CD4-positive, alpha-beta T cell (primary cell): Measurements from ENCODE around the gene IFT57. TPM values are rescaled to one million over a fixed set of nuclear protein-coding genes. Genes with fewer than 3 reads are reported as not detected.
"Not testable (repeated sequence)": the region's sequence is repeated elsewhere in the genome, so short reads cannot be mapped to it uniquely, and the experiment has no call there.

Experiments used
- ATAC-seq: fragments of 200-7000 bp; cut with Tn5 transposase; one replicate; pipeline ENCODE4 v1.10.0; 2022; ENCODE audit warnings: mild to moderate bottlenecking; ENCODE audit not compliant: poor library complexity
- CTCF ChIA-PET: fragments of 350-600 bp; sonication (Branson Sonifier 250); formaldehyde crosslinking; loops from one replicate; lab custom pipeline; 2021; ENCODE audit warnings: antibody characterized with exemption, inconsistent platforms; lab: Charles Lee
- POLR2A ChIA-PET: fragments of 350-600 bp; sonication (Branson Sonifier 250); formaldehyde crosslinking; loops from one replicate; lab custom pipeline; 2021; ENCODE audit warnings: antibody characterized with exemption, inconsistent platforms; lab: Charles Lee
- DNase-seq, 14 experiments: peaks; one replicate each; pipeline ENCODE4 v3.0.0-alpha.2; 2013 to 2020; ENCODE audit warnings: mixed read lengths in 2 of 14
- H3K27ac ChIP-seq, 2 donors: one replicate each; pipeline versions ENCODE4 v1.5.1 to v1.7.0; 2013; ENCODE audit warnings: low read length in 2 of 2, low read depth in 1 of 2, mild to moderate bottlenecking in 1 of 2
- H3K27me3 ChIP-seq, 2 experiments: 1 replicate in 1 of 2; 2 replicates in 1 of 2; pipeline versions ENCODE4 v1.6.1 to v1.7.0; 2013; ENCODE audit warnings: low read length in 2 of 2, control low read depth in 1 of 2, mild to moderate bottlenecking in 1 of 2, moderate library complexity in 1 of 2; ENCODE audit not compliant: insufficient read depth in 2 of 2, control insufficient read depth in 1 of 2
- H3K36me3 ChIP-seq: one replicate; pipeline ENCODE4 v1.6.1; 2013; ENCODE audit warnings: low read length, control low read depth; ENCODE audit not compliant: insufficient read depth
- H3K4me1 ChIP-seq: one replicate; pipeline ENCODE4 v1.6.1; 2013; ENCODE audit warnings: low read length, control low read depth; ENCODE audit not compliant: insufficient read depth
- H3K4me3 ChIP-seq: one replicate; pipeline ENCODE4 v1.5.1; 2013; ENCODE audit warnings: mild to moderate bottlenecking, low read length, moderate library complexity
- H3K9me3 ChIP-seq, 2 experiments: 1 replicate in 1 of 2; 2 replicates in 1 of 2; pipeline versions ENCODE4 v1.6.1 to v1.7.0; 2013; ENCODE audit warnings: low read length in 2 of 2, mild to moderate bottlenecking in 2 of 2, control low read depth in 1 of 2, moderate library complexity in 1 of 2; ENCODE audit not compliant: control insufficient read depth in 1 of 2, insufficient read depth in 1 of 2
- H3K27ac Mint-ChIP-seq: one replicate; pipeline ENCODE4 v1.8.0; 2020; ENCODE audit warnings: mixed read lengths
- H3K27me3 Mint-ChIP-seq: one replicate; pipeline ENCODE4 v1.8.0; 2021; ENCODE audit warnings: mixed read lengths
- H3K36me3 Mint-ChIP-seq: one replicate; pipeline ENCODE4 v1.8.0; 2021; ENCODE audit warnings: low read depth, mixed read lengths
- H3K4me1 Mint-ChIP-seq: one replicate; pipeline ENCODE4 v1.8.0; 2021; ENCODE audit warnings: low read depth, mixed read lengths
- H3K4me3 Mint-ChIP-seq: one replicate; pipeline ENCODE4 v1.8.0; 2020; ENCODE audit warnings: mild to moderate bottlenecking, mixed read lengths
- H3K9me3 Mint-ChIP-seq: one replicate; pipeline ENCODE4 v1.8.0; 2020; ENCODE audit warnings: mixed read lengths
- CTCF ChIP-seq: fragments of 200-600 bp; IDR thresholded peaks from one replicate; pipeline ENCODE4 v1.8.0; 2022; ENCODE audit warnings: antibody characterized with exemption, mild to moderate bottlenecking
- intact Hi-C, 2 experiments: fragments of 100-400 bp; cut with DNase I in 1 of 2; cut with micrococcal nuclease in 1 of 2; formaldehyde crosslinking; loops; one replicate each; pipeline versions ENCODE4 v1.15.1 to v1.9.0; 2023 to 2025; cut with DNase I, micrococcal nuclease
- polyA plus RNA-seq, 2 donors: library from polyadenylated mRNA; unstranded; fragments of 120-200 nt; gene quantifications; one replicate each; pipeline ENCODE4 v1.2.1, GENCODE V29; 2013
- total RNA-seq, 174 experiments: library from RNA in 2 of 174; stranded (reverse) in 2 of 174; gene quantifications; one replicate each; pipeline ENCODE4 v1.2.3 and lab custom pipeline; 2021 to 2026

IFT57 gene
- 10 to 100 TPM; 56.6 to 58.6 TPM for total RNA-seq
- polyA plus RNA-seq (2013, experiment 1 of 2), result 30.0 TPM
- 34.4 TPM for polyA plus RNA-seq (2013, experiment 2 of 2)
- 23.4 to 76.6 (median 39.3) reads per million in 172 experiments for total RNA-seq (lab: John Stamatoyannopoulos, UW)

- Mint-ChIP-seq H3K27me3 (no peaks in the 10 kb centered on the region), H3K4me3 (peak within 1 kb of the TSS; percentile 91), H3K4me1 (peaks cover 62% of the 10 kb centered on the region), H3K36me3 (peaks cover 24% of the 10 kb centered on the region), H3K9me3 (no peaks in the 10 kb centered on the region), H3K27ac (peak within 1 kb of the TSS; percentile 98)
- intact Hi-C loops, result loop anchor here (1.0 to 10.0 kb wide), 12 partner anchors 47 to 699 kb away; partner anchors contain the start of genes BBX (in 2 of the 2), CIP2A (in 1 of the 2) and DZIP3 (in 1 of the 2)
- Histone ChIP-seq H3K27me3 (no peaks in the 10 kb centered on the region), H3K4me1 (peaks cover 16% of the 10 kb centered on the region), H3K27ac (peak within 1 kb of the TSS; percentile 77 to 96), H3K4me3 (peak within 1 kb of the TSS; percentile 94), H3K36me3 (peaks cover 7% of the 10 kb centered on the region), H3K9me3 (no peaks in the 10 kb centered on the region)
- peak; percentile 92 for ATAC-seq
- no peak for TF ChIP-seq CTCF
- DNase-seq, result peak; percentile 86 to 99 (median 94)
- ChIA-PET POLR2A (interaction anchor here (0.6 to 4.2 kb wide), 27 partner anchors 8 to 699 kb away, joined by 3 to 137 read pairs (median 3); partner anchors contain the start of genes BBX, CD47, CIP2A and DZIP3), CTCF (interaction anchor here (0.9 to 1.2 kb wide), 2 partner anchors 68 to 255 kb away, joined by 3 read pairs; no protein-coding TSS in a partner anchor)
Observed at GRCh38 chr3:108221911-108222852, at the start of gene IFT57. Gene IFT57, minus strand, starts transcription at chr3:108222424. Its CDS starts 102 bp downstream, at chr3:108222322.

- Mint-ChIP-seq H3K4me1 (no peaks in the 10 kb centered on the region), H3K36me3 (peaks cover 4% of the 10 kb centered on the region), H3K9me3 (peaks cover 6% of the 10 kb centered on the region), H3K27me3 (no peaks in the 10 kb centered on the region), H3K27ac (no peak overlapping the region), H3K4me3 (no peak overlapping the region)
- POLR2A ChIA-PET, result no interaction called here
- no peak for ATAC-seq
- Histone ChIP-seq H3K36me3 (no peaks in the 10 kb centered on the region), H3K4me1 (no peaks in the 10 kb centered on the region), H3K9me3 (no peaks in the 10 kb centered on the region), H3K27me3 (no peaks in the 10 kb centered on the region), H3K4me3 (no peak overlapping the region), H3K27ac (no peak overlapping the region)
- CTCF ChIA-PET, result no interaction called here
- TF ChIP-seq CTCF, result no peak
- DNase-seq, result no peak
- intact Hi-C loops, result no loop called here
Observed at GRCh38 chr3:108271626-108272025, 49.4 kb upstream of the IFT57 start.

GRCh38 chr3:108268235-108268634, 46.0 kb upstream of the IFT57 start:
- ATAC-seq, H3K9me3 Mint-ChIP-seq, H3K4me1 Mint-ChIP-seq, H3K9me3 ChIP-seq, POLR2A ChIA-PET, CTCF ChIA-PET, H3K27ac Mint-ChIP-seq, H3K36me3 Mint-ChIP-seq, H3K4me3 ChIP-seq, H3K27me3 ChIP-seq, H3K27me3 Mint-ChIP-seq, DNase-seq, H3K27ac ChIP-seq, H3K4me3 Mint-ChIP-seq, H3K36me3 ChIP-seq, H3K4me1 ChIP-seq, intact Hi-C loops: not testable (repeated sequence)

GRCh38 chr3:108264534-108265298, 42.5 kb upstream of the IFT57 start:
- H3K27ac Mint-ChIP-seq, H3K36me3 ChIP-seq, H3K9me3 Mint-ChIP-seq, ATAC-seq, CTCF ChIA-PET, POLR2A ChIA-PET, DNase-seq, H3K27me3 Mint-ChIP-seq, H3K4me1 ChIP-seq, intact Hi-C loops, H3K27me3 ChIP-seq, H3K4me3 ChIP-seq, H3K9me3 ChIP-seq, H3K36me3 Mint-ChIP-seq, H3K4me3 Mint-ChIP-seq, H3K4me1 Mint-ChIP-seq, H3K27ac ChIP-seq: not testable (repeated sequence)
